OCI-LY3 (cell line): Measurements from ENCODE around the gene RBM12.

Experiments used
- H2AFZ ChIP-seq: fragments of 200-600, 300-600 bp; shearing (Covaris generic); 2 replicates; pipeline ENCODE4 v1.6.0; 2014; ENCODE audit warnings: antibody characterized with exemption, low read depth, low read length
- H3K27ac ChIP-seq: fragments of 200-600, 300-600 bp; sonication (generic); 2 replicates; pipeline ENCODE4 v1.5.1; 2014; ENCODE audit warnings: mild to moderate bottlenecking, low read length, moderate library complexity, mixed read lengths
- H3K27me3 ChIP-seq: fragments of 200-600, 300-600 bp; sonication (generic); 2 replicates; pipeline ENCODE4 v1.6.1; 2014; ENCODE audit warnings: low read depth, low read length, mixed read lengths
- H3K36me3 ChIP-seq: fragments of 200-600, 300-600 bp; sonication (generic); replicated peaks from 2 replicates; pipeline ENCODE3; 2014; ENCODE audit warnings: low read depth, low read length, mixed read lengths
- H3K4me1 ChIP-seq: fragments of 300-600, 200-600 bp; sonication (generic); 2 replicates; pipeline ENCODE4 v1.6.1; 2014; ENCODE audit warnings: low read length, mixed read lengths
- H3K4me2 ChIP-seq: fragments of 200-600, 300-600 bp; sonication (generic); 2 replicates; pipeline ENCODE4 v1.6.1; 2014; ENCODE audit warnings: low read length, mixed read lengths
- H3K4me3 ChIP-seq: fragments of 300-600, 200-600 bp; sonication (generic); 2 replicates; pipeline ENCODE4 v1.5.1; 2014; ENCODE audit warnings: antibody characterized with exemption, mild to moderate bottlenecking, low read length, moderate library complexity
- H3K79me2 ChIP-seq: fragments of 300-600, 200-600 bp; shearing (Covaris generic); 2 replicates; pipeline ENCODE4 v1.6.1; 2014; ENCODE audit warnings: mild to moderate bottlenecking, low read length, mixed read lengths
- H3K9ac ChIP-seq: fragments of 300-600, 200-600 bp; shearing (Covaris generic); 2 replicates; pipeline ENCODE4 v1.6.0; 2014; ENCODE audit warnings: mild to moderate bottlenecking, low read length, moderate library complexity
- H3K9me3 ChIP-seq: fragments of 200-600, 300-600 bp; shearing (Covaris generic); 2 replicates; pipeline ENCODE4 v1.6.1; 2014; ENCODE audit warnings: low read length, mixed read lengths; ENCODE audit not compliant: insufficient read depth
- H4K20me1 ChIP-seq: fragments of 200-600, 300-600 bp; sonication (generic); 2 replicates; pipeline ENCODE4 v1.6.1; 2016; ENCODE audit warnings: low read length, mixed read lengths; ENCODE audit not compliant: insufficient read depth
- EZH2phosphoT487 ChIP-seq: fragments of 200-600 bp; shearing (Covaris generic); IDR thresholded peaks from 2 replicates; pipeline ENCODE4 v1.6.1; 2018; ENCODE audit warnings: antibody characterized with exemption, mixed run types, low read depth
- TF ChIP-seq, protein P1 (sequence below): fragments of 200-600, 300-600 bp; sonication (generic); IDR thresholded peaks from 2 replicates; pipeline ENCODE4 v1.5.1; 2014; ENCODE audit warnings: antibody characterized with exemption, low read length, low read depth

The RBM12 gene

DNA sequence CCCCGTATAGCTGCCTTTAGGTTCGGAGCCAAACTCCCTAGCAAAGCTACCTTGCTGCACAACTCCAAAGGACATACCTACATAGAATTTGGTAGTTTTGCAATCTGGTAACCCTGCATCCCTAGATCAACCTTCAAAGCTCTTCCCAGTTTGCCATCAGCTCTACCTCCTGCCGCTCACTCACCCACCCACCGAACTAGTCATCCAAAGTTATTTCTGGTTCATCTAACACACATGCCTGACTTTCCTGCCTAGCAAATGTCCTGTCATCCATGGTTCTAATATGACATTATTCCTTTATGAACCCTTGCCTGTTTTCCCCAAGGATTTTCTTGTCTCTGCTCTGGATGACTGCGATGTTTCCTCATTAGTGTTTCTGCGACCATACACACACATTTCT is 27.4 kb downstream of the RBM12 start:
- no peak overlapping the region for H3K27ac ChIP-seq
- H4K20me1 ChIP-seq, result peaks cover 50% of the 10 kb centered on the region
- H3K9me3 ChIP-seq, result no peaks in the 10 kb centered on the region
- no peaks in the 10 kb centered on the region for H3K4me1 ChIP-seq
- no peak overlapping the region for H2AFZ ChIP-seq
- H3K4me3 ChIP-seq, result no peak overlapping the region
- peaks cover 8% of the 10 kb centered on the region for H3K36me3 ChIP-seq
- no peak overlapping the region for H3K4me2 ChIP-seq
- H3K79me2 ChIP-seq, result peaks cover 86% of the 10 kb centered on the region
- H3K9ac ChIP-seq, result no peak overlapping the region
- no peaks in the 10 kb centered on the region for H3K27me3 ChIP-seq
- no peak for TF ChIP-seq EZH2phosphoT487
- TF ChIP-seq, protein P1, sequence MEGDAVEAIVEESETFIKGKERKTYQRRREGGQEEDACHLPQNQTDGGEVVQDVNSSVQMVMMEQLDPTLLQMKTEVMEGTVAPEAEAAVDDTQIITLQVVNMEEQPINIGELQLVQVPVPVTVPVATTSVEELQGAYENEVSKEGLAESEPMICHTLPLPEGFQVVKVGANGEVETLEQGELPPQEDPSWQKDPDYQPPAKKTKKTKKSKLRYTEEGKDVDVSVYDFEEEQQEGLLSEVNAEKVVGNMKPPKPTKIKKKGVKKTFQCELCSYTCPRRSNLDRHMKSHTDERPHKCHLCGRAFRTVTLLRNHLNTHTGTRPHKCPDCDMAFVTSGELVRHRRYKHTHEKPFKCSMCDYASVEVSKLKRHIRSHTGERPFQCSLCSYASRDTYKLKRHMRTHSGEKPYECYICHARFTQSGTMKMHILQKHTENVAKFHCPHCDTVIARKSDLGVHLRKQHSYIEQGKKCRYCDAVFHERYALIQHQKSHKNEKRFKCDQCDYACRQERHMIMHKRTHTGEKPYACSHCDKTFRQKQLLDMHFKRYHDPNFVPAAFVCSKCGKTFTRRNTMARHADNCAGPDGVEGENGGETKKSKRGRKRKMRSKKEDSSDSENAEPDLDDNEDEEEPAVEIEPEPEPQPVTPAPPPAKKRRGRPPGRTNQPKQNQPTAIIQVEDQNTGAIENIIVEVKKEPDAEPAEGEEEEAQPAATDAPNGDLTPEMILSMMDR, result no peak

DNA sequence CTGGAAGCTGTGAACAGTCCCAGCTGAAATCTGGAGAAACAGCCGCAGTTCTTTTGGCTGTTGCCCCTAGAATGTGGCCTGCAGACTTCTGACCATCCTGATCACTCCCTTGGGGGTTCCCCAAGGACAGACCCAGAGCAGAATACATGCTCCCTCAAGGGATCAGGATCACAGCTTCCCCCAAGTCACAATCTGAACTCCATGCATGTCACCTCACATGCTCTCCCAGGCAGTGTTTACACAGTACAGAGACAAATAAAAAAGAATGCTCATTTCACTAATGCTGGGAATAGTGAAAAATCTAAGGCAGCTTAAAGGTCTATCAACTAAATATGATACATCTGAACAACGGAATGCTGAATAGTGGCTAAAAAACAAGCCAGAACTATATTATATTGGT is 28.6 kb downstream of the RBM12 start:
- TF ChIP-seq, protein P1, result no peak
- TF ChIP-seq EZH2phosphoT487, result no peak
- peaks cover 43% of the 10 kb centered on the region for H4K20me1 ChIP-seq
- peaks cover 16% of the 10 kb centered on the region for H3K36me3 ChIP-seq
- no peaks in the 10 kb centered on the region for H3K4me1 ChIP-seq
- H3K9me3 ChIP-seq, result no peaks in the 10 kb centered on the region
- no peak overlapping the region for H3K4me3 ChIP-seq
- H3K79me2 ChIP-seq, result peaks cover 74% of the 10 kb centered on the region
- H3K27me3 ChIP-seq, result no peaks in the 10 kb centered on the region
- H2AFZ ChIP-seq, result no peak overlapping the region
- no peak overlapping the region for H3K4me2 ChIP-seq
- no peak overlapping the region for H3K9ac ChIP-seq
- H3K27ac ChIP-seq, result no peak overlapping the region

DNA sequence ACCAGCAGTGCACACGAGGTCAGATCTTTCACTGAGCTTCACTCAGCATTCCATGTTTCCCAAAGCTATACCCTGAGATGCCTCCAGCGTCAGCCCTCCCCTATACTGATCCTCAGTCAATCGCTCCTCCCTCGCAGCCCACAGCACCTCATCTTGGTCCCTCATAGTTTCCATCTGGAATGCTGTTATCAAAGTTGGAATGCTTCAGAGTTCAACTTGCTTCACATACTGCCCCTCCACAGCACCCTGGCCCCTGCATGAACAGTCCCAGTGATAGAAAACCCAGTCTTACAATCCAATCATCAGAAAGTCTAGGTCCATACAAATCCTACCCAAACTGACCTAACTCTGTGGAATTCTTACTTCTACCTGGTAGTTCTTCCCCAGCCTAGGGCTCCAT is 29.0 kb downstream of the RBM12 start:
- H3K79me2 ChIP-seq, result peaks cover 70% of the 10 kb centered on the region
- no peak for TF ChIP-seq EZH2phosphoT487
- TF ChIP-seq, protein P1, result no peak

DNA sequence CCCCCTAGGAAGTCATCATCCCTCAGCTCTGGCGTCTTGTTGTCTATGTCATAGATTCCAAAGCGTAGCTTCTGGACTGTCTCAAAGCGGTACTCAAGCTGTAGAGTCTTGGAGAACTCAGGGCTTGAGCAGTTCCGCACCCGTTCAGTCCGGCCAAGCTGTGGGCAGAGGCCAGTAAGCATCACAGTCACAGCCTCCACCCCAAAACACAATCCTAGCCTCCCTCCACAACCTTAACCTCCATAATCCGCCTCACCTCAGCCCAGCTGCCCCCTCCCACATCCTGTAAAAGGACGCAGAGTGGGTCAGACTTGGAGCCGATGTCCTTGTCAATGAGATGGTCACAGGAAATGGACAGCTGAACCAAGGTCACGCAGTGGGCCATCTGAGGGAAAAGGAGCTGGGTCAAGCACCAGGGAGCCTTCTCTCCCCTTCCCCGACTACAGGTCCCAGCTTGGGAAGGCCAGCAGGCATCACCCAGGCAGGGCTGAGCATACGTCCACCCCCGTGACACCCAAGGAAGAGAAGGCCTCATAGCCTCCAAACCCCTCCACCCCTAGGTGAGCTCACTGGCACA is 32.1 kb downstream of the RBM12 start:
- Histone ChIP-seq H3K9ac (no peak overlapping the region), H2AFZ (no peak overlapping the region), H3K36me3 (peaks cover 39% of the 10 kb centered on the region), H3K4me2 (no peak overlapping the region), H3K79me2 (peaks cover 41% of the 10 kb centered on the region), H3K9me3 (no peaks in the 10 kb centered on the region), H3K27me3 (no peaks in the 10 kb centered on the region), H3K4me1 (no peaks in the 10 kb centered on the region), H3K4me3 (no peak overlapping the region), H3K27ac (no peak overlapping the region), H4K20me1 (peaks cover 30% of the 10 kb centered on the region)
- no peak for TF ChIP-seq EZH2phosphoT487
- TF ChIP-seq, protein P1, result no peak

More for the DNA sequence above, 29.0 kb downstream of the RBM12 start:
- H3K27me3 ChIP-seq, result no peaks in the 10 kb centered on the region
- no peaks in the 10 kb centered on the region for H3K9me3 ChIP-seq
- no peak overlapping the region for H3K4me2 ChIP-seq
- no peak overlapping the region for H2AFZ ChIP-seq
- H3K4me1 ChIP-seq, result no peaks in the 10 kb centered on the region
- H3K36me3 ChIP-seq, result peaks cover 20% of the 10 kb centered on the region
- H3K9ac ChIP-seq, result no peak overlapping the region
- H3K27ac ChIP-seq, result no peak overlapping the region
- H4K20me1 ChIP-seq, result peaks cover 38% of the 10 kb centered on the region
- H3K4me3 ChIP-seq, result no peak overlapping the region
